Measurements from ENCODE around the gene LRRC36. TPM values are rescaled to one million over a fixed set of nuclear protein-coding genes. Genes with fewer than 3 reads are reported as not detected.

Gene LRRC36
- total and polyA plus RNA-seq, 4 donors = 2.1 to 103 (median 16.6) TPM

- H3K27ac ChIP-seq (ENCODE audit: low read depth in 1 of 2, low read length in 1 of 2) = no peak overlapping the region
- TF ChIP-seq, protein P1, sequence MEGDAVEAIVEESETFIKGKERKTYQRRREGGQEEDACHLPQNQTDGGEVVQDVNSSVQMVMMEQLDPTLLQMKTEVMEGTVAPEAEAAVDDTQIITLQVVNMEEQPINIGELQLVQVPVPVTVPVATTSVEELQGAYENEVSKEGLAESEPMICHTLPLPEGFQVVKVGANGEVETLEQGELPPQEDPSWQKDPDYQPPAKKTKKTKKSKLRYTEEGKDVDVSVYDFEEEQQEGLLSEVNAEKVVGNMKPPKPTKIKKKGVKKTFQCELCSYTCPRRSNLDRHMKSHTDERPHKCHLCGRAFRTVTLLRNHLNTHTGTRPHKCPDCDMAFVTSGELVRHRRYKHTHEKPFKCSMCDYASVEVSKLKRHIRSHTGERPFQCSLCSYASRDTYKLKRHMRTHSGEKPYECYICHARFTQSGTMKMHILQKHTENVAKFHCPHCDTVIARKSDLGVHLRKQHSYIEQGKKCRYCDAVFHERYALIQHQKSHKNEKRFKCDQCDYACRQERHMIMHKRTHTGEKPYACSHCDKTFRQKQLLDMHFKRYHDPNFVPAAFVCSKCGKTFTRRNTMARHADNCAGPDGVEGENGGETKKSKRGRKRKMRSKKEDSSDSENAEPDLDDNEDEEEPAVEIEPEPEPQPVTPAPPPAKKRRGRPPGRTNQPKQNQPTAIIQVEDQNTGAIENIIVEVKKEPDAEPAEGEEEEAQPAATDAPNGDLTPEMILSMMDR (IDR thresholded peaks at IDR 0.05; ENCODE audit: control extremely low read depth, extremely low read depth) = no peak
- no peak overlapping the region for H3K9ac ChIP-seq (ENCODE audit: insufficient read depth in 1 of 2, low read length in 2 of 2)
- H3K4me3 ChIP-seq = no peak overlapping the region
- peaks cover 0 to 22% (median 14%) of the 10 kb centered on the region in 5 donors for H3K4me1 ChIP-seq (ENCODE audit: control insufficient read depth in 5 of 5, insufficient read depth in 5 of 5, low read length in 5 of 5)
- no peaks in the 10 kb centered on the region for H3K27me3 ChIP-seq (ENCODE audit: control insufficient read depth in 3 of 3, insufficient read depth in 3 of 3, low read length in 2 of 3)
- peaks cover 0 to 2% (median 0%) of the 10 kb centered on the region in 4 donors for H3K36me3 ChIP-seq (ENCODE audit: control insufficient read depth in 4 of 4, insufficient read depth in 4 of 4, low read length in 4 of 4)
- 87 to 91% methylated on average over 6 of the region's 6 CpGs for WGBS, 2 donors
- DNase-seq (no peak), ATAC-seq (ENCODE audit: insufficient read depth, low FRiP score) (no peak)
- no peaks in the 10 kb centered on the region for H3K9me3 ChIP-seq (ENCODE audit: control insufficient read depth in 4 of 4, insufficient read depth in 3 of 4, low read length in 3 of 4)
These were observed 81.3 kb downstream of the LRRC36 start for GRCh38 chr16:67407788-67408452.

GRCh38 chr16:67409631-67410030 lies 83.0 kb downstream of the LRRC36 start:
- Histone ChIP-seq H3K27me3 (ENCODE audit: control insufficient read depth in 3 of 3, insufficient read depth in 3 of 3, low read length in 2 of 3) (no peaks in the 10 kb centered on the region), H3K4me1 (ENCODE audit: control insufficient read depth in 5 of 5, insufficient read depth in 5 of 5, low read length in 5 of 5) (peaks cover 0 to 17% (median 7%) of the 10 kb centered on the region in 5 donors), H3K9ac (ENCODE audit: insufficient read depth in 1 of 2, low read length in 2 of 2) (no peak overlapping the region), H3K4me3 (no peak overlapping the region), H3K9me3 (ENCODE audit: control insufficient read depth in 4 of 4, insufficient read depth in 3 of 4, low read length in 3 of 4) (no peaks in the 10 kb centered on the region), H3K36me3 (ENCODE audit: control insufficient read depth in 4 of 4, insufficient read depth in 4 of 4, low read length in 4 of 4) (peaks cover 0 to 5% (median 0%) of the 10 kb centered on the region in 4 donors), H3K27ac (ENCODE audit: low read depth in 1 of 2, low read length in 1 of 2) (no peak overlapping the region)
- TF ChIP-seq, protein P1 (IDR thresholded peaks at IDR 0.05; ENCODE audit: control extremely low read depth, extremely low read depth) = no peak
- 91 to 94% methylated on average over 9 of the region's 9 CpGs for WGBS, 2 donors
- ATAC-seq (ENCODE audit: insufficient read depth, low FRiP score) (no peak), DNase-seq (no peak)

- WGBS, 2 donors = 86 to 92% methylated on average over 3 of the region's 3 CpGs
- Histone ChIP-seq H3K4me1 (ENCODE audit: control insufficient read depth in 5 of 5, insufficient read depth in 5 of 5, low read length in 5 of 5) (peaks cover 0 to 11% (median 2%) of the 10 kb centered on the region in 5 donors), H3K36me3 (ENCODE audit: control insufficient read depth in 4 of 4, insufficient read depth in 4 of 4, low read length in 4 of 4) (peaks cover 0 to 5% (median 0%) of the 10 kb centered on the region in 4 donors), H3K4me3 (no peak overlapping the region), H3K27ac (ENCODE audit: low read depth in 1 of 2, low read length in 1 of 2) (no peak overlapping the region), H3K9ac (ENCODE audit: insufficient read depth in 1 of 2, low read length in 2 of 2) (no peak overlapping the region), H3K9me3 (ENCODE audit: control insufficient read depth in 4 of 4, insufficient read depth in 3 of 4, low read length in 3 of 4) (no peaks in the 10 kb centered on the region), H3K27me3 (ENCODE audit: control insufficient read depth in 3 of 3, insufficient read depth in 3 of 3, low read length in 2 of 3) (no peaks in the 10 kb centered on the region)
- DNase-seq = no peak
- TF ChIP-seq, protein P1 (IDR thresholded peaks at IDR 0.05; ENCODE audit: control extremely low read depth, extremely low read depth) = no peak
- ATAC-seq (ENCODE audit: insufficient read depth, low FRiP score) = no peak
These were observed 84.7 kb downstream of the LRRC36 start for GRCh38 chr16:67411339-67411738.
